ENCODE measurements around the gene RTP5. TPM values are rescaled to one million over a fixed set of nuclear protein-coding genes. Genes with fewer than 3 reads are reported as not detected.

Gene RTP5
- total and polyA plus RNA-seq, 2 donors (not counting 3 experiments of a cell fraction or from before 2014, with no cell fraction given): not detected

DNA sequence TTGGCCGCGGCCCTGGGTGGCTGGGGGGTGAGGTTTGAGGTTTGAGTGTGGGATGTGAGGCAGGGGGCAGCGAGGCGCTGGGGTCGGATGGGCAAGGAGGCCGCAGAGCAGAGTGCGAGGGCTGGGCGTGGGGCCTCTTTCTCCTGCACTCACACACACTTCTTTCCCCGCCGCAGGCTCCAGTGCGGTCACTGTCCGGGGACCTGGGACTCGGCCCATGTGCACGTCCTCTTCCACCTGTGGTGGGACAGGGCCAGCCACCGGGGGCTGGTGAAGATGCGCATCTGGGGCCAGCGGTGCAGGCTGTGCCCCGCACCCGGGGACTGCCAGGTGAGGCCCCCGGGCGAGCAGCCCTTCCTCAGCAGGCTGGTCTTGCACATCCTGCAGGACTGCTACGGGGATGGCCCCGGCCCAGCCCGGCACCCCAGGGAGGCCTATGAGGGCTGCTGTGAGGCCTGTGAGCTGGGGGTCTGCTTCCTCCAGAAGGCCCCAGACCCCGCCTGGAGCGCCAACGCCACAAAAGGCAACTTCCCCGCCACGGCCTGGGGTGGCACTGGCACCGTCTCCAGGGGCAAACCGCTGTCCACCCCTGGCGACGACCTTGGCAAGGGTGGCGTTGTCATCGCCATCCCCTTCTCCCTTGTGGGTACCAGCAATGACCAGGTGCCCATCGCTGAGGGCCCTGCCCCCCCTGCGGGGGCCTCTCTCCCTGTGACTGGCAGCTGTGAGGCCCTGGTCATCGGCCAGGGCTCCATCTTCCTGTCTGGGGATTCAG, 2.2 kb downstream of the RTP5 start:
- Histone ChIP-seq H3K27ac (ENCODE audit: insufficient read depth, low read depth, low read length) (no peak overlapping the region), H3K27me3 (ENCODE audit: control insufficient read depth in 2 of 2, insufficient read depth in 2 of 2, low read length in 2 of 2) (no peaks in the 10 kb centered on the region), H4K20me1 (replicated peaks; ENCODE audit: control insufficient read depth, extremely low read depth, insufficient read depth, low read length) (no peaks in the 10 kb centered on the region), H2AFZ (ENCODE audit: low read depth, low read length) (no peak overlapping the region), H3K4me1 (ENCODE audit: control insufficient read depth, extremely low read depth, insufficient read depth, low read length) (no peaks in the 10 kb centered on the region), H3K79me2 (ENCODE audit: control insufficient read depth, insufficient read depth, low read length) (no peaks in the 10 kb centered on the region), H3K9me1 (replicated peaks; ENCODE audit: control insufficient read depth, extremely low read depth, insufficient read depth, low read length) (no peaks in the 10 kb centered on the region), H3K36me3 (ENCODE audit: control insufficient read depth in 2 of 2, extremely low read depth in 1 of 2, insufficient read depth in 2 of 2, low read length in 2 of 2) (no peaks in the 10 kb centered on the region), H3K4me3 (replicated peaks in 1 of 3; ENCODE audit: insufficient read depth in 1 of 3, low read depth in 1 of 3, low read length in 3 of 3) (no peak overlapping the region), H3K9me3 (replicated peaks; ENCODE audit: control insufficient read depth, insufficient read depth, low read length) (no peaks in the 10 kb centered on the region), H3K4me2 (ENCODE audit: insufficient read depth, low read length) (no peak overlapping the region), H3K9ac (replicated peaks; ENCODE audit: extremely low read depth, insufficient read depth, low read length) (no peak overlapping the region)
- intact Hi-C loops (cut with micrococcal nuclease): loop anchor here (10.0 kb wide), 1 partner anchor 367 kb away; the partner anchor contains the start of gene STK25
- TF ChIP-seq EZH2 (IDR thresholded peaks at IDR 0.05; ENCODE audit: borderline replicate concordance, low read depth, low read length, severe bottlenecking): no peak
- no TSS peak for BruUV-seq (replicated peaks)
- no peak for DNase-seq (ENCODE audit: low read depth, low spot score)
- no peak for FAIRE-seq
- POLR2A ChIA-PET: no interaction called here
- CTCF ChIA-PET: no interaction called here
- dilution Hi-C loops (cut with MboI; ENCODE audit: extremely low pct_ligation_motif_present, low sequenced_read_pairs): no loop called here

GRCh38 chr2:241872313-241872642, 2.7 kb downstream of the RTP5 start:
- FAIRE-seq (no peak), DNase-seq (ENCODE audit: low read depth, low spot score) (no peak)
- dilution Hi-C loops (cut with MboI; ENCODE audit: extremely low pct_ligation_motif_present, low sequenced_read_pairs): no loop called here
- Histone ChIP-seq H3K4me2 (ENCODE audit: insufficient read depth, low read length) (no peak overlapping the region), H3K9ac (replicated peaks; ENCODE audit: extremely low read depth, insufficient read depth, low read length) (no peak overlapping the region), H3K9me3 (replicated peaks; ENCODE audit: control insufficient read depth, insufficient read depth, low read length) (no peaks in the 10 kb centered on the region), H3K79me2 (ENCODE audit: control insufficient read depth, insufficient read depth, low read length) (no peaks in the 10 kb centered on the region), H2AFZ (ENCODE audit: low read depth, low read length) (no peak overlapping the region), H3K27ac (ENCODE audit: insufficient read depth, low read depth, low read length) (no peak overlapping the region), H3K4me3 (replicated peaks in 1 of 3; ENCODE audit: insufficient read depth in 1 of 3, low read depth in 1 of 3, low read length in 3 of 3) (no peak overlapping the region), H3K9me1 (replicated peaks; ENCODE audit: control insufficient read depth, extremely low read depth, insufficient read depth, low read length) (no peaks in the 10 kb centered on the region), H3K4me1 (ENCODE audit: control insufficient read depth, extremely low read depth, insufficient read depth, low read length) (no peaks in the 10 kb centered on the region), H3K27me3 (ENCODE audit: control insufficient read depth in 2 of 2, insufficient read depth in 2 of 2, low read length in 2 of 2) (no peaks in the 10 kb centered on the region), H3K36me3 (ENCODE audit: control insufficient read depth in 2 of 2, extremely low read depth in 1 of 2, insufficient read depth in 2 of 2, low read length in 2 of 2) (no peaks in the 10 kb centered on the region), H4K20me1 (replicated peaks; ENCODE audit: control insufficient read depth, extremely low read depth, insufficient read depth, low read length) (no peaks in the 10 kb centered on the region)
- TF ChIP-seq, protein P1, sequence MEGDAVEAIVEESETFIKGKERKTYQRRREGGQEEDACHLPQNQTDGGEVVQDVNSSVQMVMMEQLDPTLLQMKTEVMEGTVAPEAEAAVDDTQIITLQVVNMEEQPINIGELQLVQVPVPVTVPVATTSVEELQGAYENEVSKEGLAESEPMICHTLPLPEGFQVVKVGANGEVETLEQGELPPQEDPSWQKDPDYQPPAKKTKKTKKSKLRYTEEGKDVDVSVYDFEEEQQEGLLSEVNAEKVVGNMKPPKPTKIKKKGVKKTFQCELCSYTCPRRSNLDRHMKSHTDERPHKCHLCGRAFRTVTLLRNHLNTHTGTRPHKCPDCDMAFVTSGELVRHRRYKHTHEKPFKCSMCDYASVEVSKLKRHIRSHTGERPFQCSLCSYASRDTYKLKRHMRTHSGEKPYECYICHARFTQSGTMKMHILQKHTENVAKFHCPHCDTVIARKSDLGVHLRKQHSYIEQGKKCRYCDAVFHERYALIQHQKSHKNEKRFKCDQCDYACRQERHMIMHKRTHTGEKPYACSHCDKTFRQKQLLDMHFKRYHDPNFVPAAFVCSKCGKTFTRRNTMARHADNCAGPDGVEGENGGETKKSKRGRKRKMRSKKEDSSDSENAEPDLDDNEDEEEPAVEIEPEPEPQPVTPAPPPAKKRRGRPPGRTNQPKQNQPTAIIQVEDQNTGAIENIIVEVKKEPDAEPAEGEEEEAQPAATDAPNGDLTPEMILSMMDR (IDR thresholded peaks at IDR 0.05; ENCODE audit: extremely low read depth in 1 of 2, insufficient read depth in 1 of 2, low read depth in 1 of 2, low read length in 2 of 2): no peak
- TF ChIP-seq FOS (IDR thresholded peaks at IDR 0.05; ENCODE audit: borderline replicate concordance, insufficient read depth, low read length) (no peak), POLR2A (IDR thresholded peaks at IDR 0.05; ENCODE audit: low read depth, low read length) (no peak), MYC (IDR thresholded peaks at IDR 0.05; ENCODE audit: low read depth, low read length) (no peak), POLR2AphosphoS5 (IDR thresholded peaks at IDR 0.05; ENCODE audit: insufficient read depth, low read depth, low read length) (no peak), JUN (IDR thresholded peaks at IDR 0.05; ENCODE audit: borderline replicate concordance, insufficient read depth, insufficient read length, low read depth) (no peak), EZH2 (IDR thresholded peaks at IDR 0.05; ENCODE audit: borderline replicate concordance, low read depth, low read length, severe bottlenecking) (no peak), GATA2 (IDR thresholded peaks at IDR 0.05; ENCODE audit: insufficient read depth, insufficient read length, low read depth, low read length) (no peak)
- TF ChIP-seq, protein P2, sequence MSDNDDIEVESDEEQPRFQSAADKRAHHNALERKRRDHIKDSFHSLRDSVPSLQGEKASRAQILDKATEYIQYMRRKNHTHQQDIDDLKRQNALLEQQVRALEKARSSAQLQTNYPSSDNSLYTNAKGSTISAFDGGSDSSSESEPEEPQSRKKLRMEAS (IDR thresholded peaks at IDR 0.05; ENCODE audit: insufficient read depth, insufficient read length): no peak
- POLR2A ChIA-PET: no interaction called here
- no TSS peak for BruUV-seq (replicated peaks)
- intact Hi-C loops (cut with micrococcal nuclease): loop anchor here (10.0 kb wide), 1 partner anchor 367 kb away; the partner anchor contains the start of gene STK25
- CTCF ChIA-PET: no interaction called here
